Stimulated activated CD4-positive, alpha-beta T cell treated with anti-CD3 and anti-CD28 coated beads, TNF-alpha, amount 100 ng/mL, for 48 hours (primary cell): Measurements from ENCODE around the gene KRTAP5-3.

Experiments
- DNase-seq, 3 donors: peaks; one replicate each; pipeline ENCODE4 v3.0.0-alpha.2; 2020; ENCODE audit warnings: low read depth in 3 of 3

The KRTAP5-3 gene

DNA sequence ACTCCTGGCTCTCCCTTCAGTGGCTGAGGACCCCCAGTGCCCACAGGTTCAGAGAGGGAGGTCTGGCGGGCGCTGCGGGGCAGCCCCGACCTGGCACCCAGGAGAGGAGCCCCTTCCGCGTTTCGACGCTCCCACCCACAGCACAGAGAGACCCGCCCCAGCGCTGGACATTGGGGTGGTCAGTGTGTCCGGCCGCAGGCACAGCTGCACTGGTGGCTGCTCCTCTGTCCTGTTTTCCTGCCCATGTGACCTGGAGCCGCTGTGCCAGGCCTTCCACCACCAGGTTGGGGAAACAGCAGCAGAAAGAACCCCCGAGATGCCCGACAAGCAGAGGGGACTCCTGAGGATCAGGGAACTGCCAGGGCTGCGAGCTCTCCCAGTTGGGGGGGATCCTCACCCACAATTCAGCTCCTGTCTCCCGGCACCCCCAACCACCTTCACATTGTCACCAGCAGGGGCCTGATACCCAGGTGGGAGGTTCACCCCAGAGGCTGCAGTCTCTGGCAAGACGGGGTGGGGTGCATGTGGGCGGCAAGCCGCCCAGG lies 35.0 kb upstream of the KRTAP5-3 start:
- DNase-seq = no peak

DNA sequence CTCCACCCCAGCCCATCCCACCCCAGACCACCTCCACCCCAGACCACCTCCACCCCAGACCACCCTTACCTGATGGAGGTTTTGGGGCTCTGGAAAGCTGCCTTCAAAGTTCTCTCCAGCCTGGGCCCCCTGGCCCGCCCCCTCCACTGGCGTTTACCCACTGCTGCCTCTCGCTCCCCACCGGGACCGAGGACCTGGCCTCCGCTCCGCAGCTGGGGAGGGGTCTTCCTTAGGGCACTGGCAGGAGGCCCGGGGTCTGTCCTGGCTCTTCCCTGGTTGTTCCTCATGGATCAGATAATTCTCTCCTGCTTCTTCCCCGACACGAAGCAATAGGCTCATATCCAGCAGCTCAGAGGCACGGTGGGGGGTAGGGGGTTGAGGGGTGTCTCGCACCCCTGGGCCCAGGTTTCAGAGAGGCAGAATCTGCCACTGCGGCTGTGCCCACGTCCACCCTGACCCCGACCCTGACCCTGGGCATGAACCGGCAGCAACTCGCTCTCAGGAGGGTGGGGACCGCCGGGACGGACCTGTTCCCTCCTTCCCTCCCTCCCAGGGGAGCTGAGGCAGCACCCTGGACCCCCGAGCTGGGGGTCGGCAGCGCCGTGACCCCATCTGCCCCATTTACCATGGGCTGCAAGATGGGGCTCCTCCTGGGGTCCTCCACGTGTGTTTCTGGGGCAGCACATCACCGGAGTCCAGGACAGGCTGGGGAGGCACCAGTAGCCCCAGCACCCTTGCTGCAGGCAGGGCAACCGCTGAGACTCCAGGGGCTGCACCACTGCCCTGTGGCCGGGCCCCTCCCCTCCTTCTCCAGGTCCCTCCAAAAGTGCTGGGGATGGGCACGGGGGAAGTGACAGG lies 34.3 kb upstream of the KRTAP5-3 start:
- no peak for DNase-seq

- DNase-seq = no peak
Observed at GRCh38 chr11:1641096-1641495, 32.8 kb upstream of the KRTAP5-3 start.

- DNase-seq = peak in 1 of 3 donors; percentile 28
Observed at GRCh38 chr11:1640076-1640946, 32.0 kb upstream of the KRTAP5-3 start.

DNA sequence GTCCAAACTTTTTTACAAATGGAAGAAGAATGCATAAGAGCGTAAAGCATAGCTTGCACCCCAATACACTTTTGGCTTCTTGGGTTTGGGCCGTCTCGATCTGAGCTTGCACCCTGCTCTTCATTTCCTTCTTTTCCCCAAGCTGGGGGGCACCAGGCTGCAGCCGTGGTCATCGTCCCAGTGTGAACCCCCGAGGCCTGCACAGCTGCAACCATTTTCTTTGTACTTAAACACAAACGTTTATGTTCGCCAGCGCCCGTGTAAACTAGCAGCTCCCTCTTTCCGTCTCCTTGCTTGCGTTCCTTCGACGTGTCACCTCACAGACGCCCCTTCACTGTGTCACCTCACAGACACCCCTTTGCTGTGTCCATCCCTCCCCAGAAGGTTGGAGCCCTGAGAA lies 31.4 kb upstream of the KRTAP5-3 start:
- DNase-seq = no peak

DNA sequence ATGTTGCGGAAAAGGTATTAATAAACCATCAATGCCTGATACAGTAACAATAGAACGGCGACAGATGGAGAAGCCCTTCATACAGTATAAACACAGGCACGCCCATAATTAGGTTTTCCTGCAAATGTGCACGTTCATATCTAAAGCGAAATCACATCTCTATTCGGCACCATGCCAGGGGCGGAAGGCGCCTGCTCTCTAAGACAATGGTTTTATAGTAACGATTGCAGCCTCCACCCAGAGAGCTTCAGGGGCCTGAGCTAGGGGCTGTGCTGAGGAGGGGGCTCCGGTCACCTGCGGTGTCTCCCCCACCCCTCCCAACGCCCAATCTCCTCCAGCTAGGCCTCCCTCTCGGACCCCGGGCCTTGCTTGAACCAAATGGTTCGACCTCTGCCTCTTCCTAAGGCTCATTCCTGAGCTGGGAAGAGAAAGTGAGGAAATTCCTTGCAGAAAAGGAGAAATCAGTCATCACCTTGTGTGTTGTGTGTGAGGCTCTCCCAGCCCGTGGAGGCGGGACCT lies 30.9 kb upstream of the KRTAP5-3 start:
- no peak for DNase-seq

DNA sequence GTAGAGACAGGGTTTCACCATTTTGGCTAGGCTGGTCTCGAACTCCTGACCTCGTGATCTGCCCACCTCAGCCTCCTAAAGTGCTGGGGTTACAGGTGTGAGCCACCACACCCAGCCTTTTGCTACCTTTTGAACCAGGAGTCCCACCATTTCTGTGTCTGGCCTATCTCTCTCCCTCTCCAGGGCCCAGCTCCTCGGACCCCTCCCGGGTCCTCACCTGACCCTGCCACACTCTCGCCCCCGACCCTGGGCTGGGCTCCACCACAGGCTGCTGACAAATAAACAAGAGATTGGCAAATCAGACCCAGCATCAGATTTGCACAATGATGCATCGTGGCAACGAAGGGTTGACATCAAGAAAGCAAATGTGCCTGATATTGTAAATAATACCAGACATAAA lies 30.1 kb upstream of the KRTAP5-3 start:
- DNase-seq = no peak

DNA sequence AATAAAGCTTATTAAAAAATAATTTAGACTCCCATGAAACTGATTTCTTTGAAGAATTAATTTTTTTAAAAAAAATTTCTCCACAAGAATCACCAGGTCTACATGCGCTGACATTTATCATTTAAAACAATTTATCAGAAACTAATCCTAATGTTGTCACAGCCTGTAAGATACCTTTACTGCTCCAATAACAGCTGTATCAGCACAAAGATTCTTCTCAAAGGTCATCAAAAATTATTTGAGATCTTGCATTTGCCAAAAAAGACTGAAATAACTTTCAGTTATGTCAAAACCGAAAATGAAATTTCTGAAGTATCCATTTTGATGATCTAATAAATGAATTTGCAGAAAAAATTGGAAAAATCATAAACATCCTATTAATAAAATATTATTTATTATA lies 29.4 kb upstream of the KRTAP5-3 start:
- DNase-seq = no peak

DNA sequence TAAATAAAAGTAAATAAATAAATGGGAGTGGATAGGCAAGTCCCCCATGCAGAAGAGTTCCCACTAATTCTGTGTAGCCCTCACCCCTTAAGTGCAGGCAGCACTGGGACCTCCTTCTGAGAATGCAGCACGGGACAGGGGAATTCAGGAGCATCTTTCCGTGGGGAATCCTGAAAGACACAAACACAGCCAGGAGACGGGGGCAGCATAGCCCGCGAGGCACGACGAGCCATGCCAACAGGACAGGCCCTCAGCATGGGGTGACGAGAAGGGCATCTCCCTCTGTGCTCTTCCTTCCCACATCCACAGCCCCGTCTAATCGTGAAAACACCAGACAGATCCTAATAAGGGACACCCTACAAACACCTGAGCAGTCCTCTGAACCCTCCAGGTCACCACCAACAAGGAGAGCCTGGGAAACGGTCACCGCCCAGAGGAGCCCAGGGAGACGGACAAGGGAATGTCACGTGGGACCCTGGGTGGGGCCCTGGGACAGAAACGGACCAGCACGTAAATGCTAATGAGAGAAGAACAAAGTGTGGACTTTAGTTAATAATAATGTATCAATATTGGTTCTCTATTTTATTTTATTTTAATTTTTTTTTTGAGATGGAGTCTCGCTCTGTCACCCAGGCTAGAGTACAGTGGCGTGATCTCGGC lies 28.2 kb upstream of the KRTAP5-3 start:
- DNase-seq = no peak

DNA sequence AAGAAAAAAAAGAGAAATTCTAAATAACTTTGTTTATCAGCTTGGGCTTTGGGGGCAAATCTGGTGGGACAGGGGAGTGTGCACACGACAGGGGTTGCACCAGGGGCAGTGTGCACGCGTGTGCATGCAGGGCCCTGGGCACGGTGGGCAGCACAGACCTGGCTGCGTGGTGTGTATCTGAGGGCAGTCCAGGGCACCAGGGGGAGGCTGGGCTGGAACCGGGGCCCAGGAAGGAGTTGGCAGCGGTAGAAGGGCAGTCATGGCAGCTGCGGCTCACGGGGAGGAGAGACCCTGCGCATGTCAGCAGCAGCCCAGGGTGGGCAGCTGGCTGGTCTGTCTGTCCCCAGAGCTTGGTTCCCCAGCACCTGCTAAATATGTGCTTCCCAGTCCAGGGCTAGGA lies 25.6 kb upstream of the KRTAP5-3 start:
- DNase-seq = no peak

GRCh38 chr11:1632053-1632714 lies 23.9 kb upstream of the KRTAP5-3 start:
- DNase-seq = no peak

DNA sequence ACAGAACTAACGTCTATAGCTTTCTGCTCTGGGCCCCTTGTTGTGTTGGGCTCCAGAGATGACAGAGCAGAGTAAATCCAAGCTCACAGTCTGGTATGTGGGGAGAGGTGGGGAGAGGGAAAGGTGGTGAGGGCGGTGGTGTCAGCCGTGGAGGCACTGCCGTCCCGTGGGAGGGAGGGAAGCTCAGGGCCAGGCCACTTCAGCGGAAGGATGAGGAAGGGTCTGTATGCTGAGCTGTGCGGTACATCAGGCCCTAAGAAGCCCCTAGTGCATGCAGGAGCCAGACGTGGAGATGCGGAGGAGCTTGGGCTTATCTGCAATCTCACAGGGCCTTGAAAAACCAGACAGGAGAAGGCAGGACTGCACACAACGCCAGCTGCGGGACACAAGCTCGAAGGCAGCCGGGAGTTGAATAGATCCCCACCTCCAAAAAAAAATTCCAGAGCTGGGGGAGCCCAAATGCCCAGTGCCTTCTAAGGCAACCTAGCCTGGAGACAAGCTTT lies 22.9 kb upstream of the KRTAP5-3 start:
- DNase-seq = no peak

DNA sequence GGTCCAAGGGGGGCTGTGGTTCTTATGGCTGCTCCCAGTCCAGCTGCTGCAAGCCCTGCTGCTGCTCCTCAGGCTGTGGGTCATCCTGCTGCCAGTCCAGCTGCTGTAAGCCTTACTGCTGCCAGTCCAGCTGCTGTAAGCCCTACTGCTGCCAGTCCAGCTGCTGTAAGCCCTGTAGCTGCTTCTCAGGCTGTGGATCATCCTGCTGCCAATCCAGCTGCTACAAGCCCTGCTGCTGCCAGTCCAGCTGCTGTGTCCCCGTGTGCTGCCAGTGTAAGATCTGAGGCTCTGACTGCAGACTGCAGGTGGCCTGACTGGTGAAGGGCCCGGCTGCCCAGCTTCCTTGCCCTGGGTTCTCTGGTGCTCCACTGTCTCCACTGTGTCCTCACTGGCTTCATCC lies 22.0 kb upstream of the KRTAP5-3 start:
- DNase-seq = no peak

DNA sequence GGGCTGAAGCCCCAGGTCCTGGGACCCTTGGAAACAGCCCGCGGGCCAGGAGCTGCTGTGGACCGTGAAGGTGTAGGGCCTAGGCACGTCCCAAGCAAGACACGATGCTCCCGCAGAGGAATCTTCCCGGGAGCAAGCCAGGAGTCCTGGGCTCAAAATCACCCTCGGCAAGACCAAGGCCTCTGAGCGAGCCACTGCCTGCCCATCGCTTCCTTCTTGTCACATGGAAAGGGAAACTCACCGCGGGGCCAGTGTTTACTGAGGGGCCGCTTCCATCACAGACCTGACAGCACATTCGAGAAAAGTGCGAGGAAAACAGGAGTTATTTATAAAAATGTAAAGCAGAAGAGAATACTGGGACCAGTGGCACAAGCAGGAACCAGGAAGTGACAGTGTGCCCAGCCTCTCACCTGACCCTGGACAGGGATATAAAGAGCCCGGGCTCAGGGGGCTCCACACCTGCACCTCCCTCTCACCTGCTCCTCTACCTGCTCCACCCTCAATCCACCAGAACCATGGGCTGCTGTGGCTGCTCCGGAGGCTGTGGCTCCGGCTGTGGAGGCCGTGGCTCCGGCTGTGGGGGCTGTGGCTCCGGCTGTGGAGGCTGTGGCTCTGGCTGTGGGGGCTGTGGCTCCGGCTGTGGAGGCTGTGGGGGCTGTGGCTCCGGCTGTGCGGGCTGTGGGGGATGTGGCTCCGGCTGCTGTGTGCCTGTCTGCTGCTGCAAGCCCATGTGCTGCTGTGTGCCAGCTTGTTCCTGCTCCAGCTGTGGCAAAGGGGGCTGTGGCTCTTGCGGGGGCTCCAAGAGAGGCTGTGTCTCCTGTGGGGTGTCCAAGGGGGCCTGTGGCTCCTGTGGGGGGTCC lies 21.3 kb upstream of the KRTAP5-3 start, which contains the start of gene KRTAP5-5:
KRTAP5-5 (plus strand) TSS at position 450 of the 860 bp plus-strand sequence; CDS start at position 516, 66 bp downstream.
- no peak for DNase-seq

DNA sequence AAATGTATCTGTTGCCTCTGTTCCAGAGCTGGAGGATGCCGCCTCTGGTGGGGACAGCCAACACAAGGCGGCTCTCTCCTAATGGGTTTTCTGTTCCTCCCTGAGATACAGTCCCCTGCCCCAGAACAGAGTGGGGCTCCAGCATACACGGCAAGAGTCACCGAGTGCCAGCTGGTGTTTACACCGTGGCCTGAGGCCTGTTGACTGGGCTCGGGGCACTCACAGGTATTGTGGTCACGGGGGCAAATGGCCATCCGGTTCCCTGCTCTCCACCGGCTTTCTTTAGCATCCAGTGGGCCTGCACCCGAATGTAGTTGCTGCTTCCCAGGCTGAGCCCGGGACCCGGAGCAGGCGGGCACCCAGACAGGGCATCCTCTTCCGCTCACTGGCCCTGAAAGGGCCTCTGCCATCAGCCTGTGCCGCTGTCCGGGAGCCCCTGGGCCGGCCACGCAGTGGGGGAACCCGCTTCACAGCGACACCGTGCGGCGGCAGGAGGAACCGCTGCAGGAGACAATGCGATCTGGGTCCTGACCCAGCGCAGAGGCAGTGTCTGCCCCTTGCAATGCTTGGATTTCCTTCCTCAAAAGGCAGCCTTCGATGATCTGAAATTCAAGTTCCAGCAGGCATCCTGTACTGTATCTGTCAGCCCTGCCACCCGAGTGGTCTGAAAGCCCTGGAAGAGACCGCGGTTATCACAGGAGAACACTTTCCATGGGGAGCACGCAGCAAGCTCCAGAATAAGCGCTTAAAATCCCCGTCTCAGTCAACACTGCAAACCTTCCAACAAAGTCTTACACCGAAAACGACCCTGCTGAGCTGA lies 20.5 kb upstream of the KRTAP5-3 start:
- DNase-seq = peak; percentile 17 to 43 (median 42)

- DNase-seq = no peak
Observed at GRCh38 chr11:1625541-1625940, 17.3 kb upstream of the KRTAP5-3 start.

- no peak for DNase-seq
Observed at GRCh38 chr11:1624621-1625020, 16.4 kb upstream of the KRTAP5-3 start.

DNA sequence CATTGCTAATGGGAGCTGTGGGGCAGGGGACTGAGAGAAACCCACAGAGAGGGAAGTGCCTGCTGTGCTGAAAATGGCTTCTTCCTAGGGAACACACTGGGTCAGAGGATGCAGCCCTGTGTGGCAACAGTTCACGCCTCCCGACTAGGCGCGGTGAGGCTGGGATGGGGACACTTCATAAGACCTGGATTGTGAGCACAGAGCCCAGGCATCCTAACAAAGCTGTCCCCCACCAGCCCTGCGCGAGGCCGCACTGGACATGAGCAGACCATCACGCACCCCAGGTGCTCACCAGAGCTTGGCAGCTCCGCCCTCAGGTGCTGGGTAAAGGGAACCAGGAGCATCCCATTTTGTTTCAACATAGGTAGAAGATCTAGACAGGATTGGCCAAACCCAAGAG lies 15.5 kb upstream of the KRTAP5-3 start:
- DNase-seq = no peak

- no peak for DNase-seq
Observed at GRCh38 chr11:1622086-1622485, 13.8 kb upstream of the KRTAP5-3 start, which contains the start of gene KRTAP5-4. KRTAP5-4 (minus strand) TSS chr11:1622138; CDS start chr11:1622093, 45 bp downstream.
